Memory B cell (primary cell): Measurements from ENCODE around the gene CA6.
"Not testable (repeated sequence)": the region's sequence is repeated elsewhere in the genome, so short reads cannot be mapped to it uniquely, and the experiment has no call there.

Source experiments
- ATAC-seq: fragments of 150-1000 bp; cut with Tn5 transposase; 2 replicates; pipeline ENCODE4 v1.10.0; 2021; ENCODE audit warnings: low read depth, mild to moderate bottlenecking, moderate library complexity
- DNase-seq, 2 donors: peaks; one replicate each; pipeline ENCODE4 v3.0.0; 2022; ENCODE audit warnings: low spot score in 2 of 2
- H3K27ac Mint-ChIP-seq: one replicate; pipeline ENCODE4 v1.8.0; 2022; ENCODE audit warnings: mild to moderate bottlenecking, moderate library complexity, mixed read lengths
- H3K27me3 Mint-ChIP-seq: one replicate; pipeline ENCODE4 v1.8.0; 2022; ENCODE audit warnings: mixed read lengths
- H3K36me3 Mint-ChIP-seq: one replicate; pipeline ENCODE4 v1.8.0; 2022; ENCODE audit warnings: mild to moderate bottlenecking, mixed read lengths
- H3K4me1 Mint-ChIP-seq: one replicate; pipeline ENCODE4 v1.8.0; 2022; ENCODE audit warnings: mixed read lengths
- H3K4me3 Mint-ChIP-seq: one replicate; pipeline ENCODE4 v1.8.0; 2022; ENCODE audit warnings: mild to moderate bottlenecking, moderate library complexity, mixed read lengths
- H3K9me3 Mint-ChIP-seq: one replicate; pipeline ENCODE4 v1.8.0; 2022; ENCODE audit warnings: mixed read lengths

Gene CA6

DNA sequence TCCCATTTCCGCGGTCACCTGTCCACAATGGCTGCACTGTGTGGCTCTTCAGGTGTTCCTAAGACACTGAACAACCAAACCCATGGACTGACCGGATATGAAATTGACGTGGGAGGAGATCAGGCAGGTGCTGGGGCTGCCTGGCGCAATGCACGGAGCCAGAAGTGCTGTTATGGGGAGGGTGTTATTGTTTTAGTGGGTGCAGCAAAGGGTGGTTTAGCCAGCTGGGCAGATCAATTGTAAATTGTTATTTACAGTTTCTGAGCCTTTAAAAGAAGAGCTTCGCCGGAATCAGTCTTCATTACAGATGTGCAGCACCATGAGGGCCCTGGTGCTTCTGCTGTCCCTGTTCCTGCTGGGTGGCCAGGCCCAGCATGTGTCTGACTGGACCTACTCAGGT is at the start of gene CA6:
Gene CA6 (plus strand): TSS at position 301 of the 400 bp plus-strand sequence. CDS start 19 bp downstream, at position 320.
- H3K4me3 Mint-ChIP-seq: no peak within 1 kb of the TSS
- no peaks in the 10 kb centered on the region for H3K36me3 Mint-ChIP-seq
- no peaks in the 10 kb centered on the region for H3K4me1 Mint-ChIP-seq
- ATAC-seq (no peak), DNase-seq (no peak)
- H3K27me3 Mint-ChIP-seq: peaks cover 5% of the 10 kb centered on the region
- no peaks in the 10 kb centered on the region for H3K9me3 Mint-ChIP-seq
- H3K27ac Mint-ChIP-seq: no peak within 1 kb of the TSS

DNA sequence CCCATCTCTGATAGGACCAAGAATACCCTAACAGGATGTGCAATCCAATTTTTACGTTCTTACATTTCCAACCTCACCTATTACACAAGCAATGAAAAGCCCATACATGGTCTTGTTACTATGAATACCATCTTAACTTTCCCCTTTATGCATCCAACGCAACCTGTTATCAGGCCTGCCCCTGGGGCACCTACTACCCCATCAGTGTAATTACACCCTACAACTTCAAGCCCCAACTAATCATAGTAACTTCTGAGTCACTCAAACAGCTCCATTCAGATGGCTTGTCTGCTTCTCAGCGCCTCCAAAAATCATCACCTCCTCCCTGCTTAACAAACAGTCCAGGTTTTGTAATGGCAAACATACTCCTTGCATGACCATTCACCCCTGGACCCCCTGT is 48.9 kb upstream of the CA6 start:
- not testable (repeated sequence) for H3K9me3 Mint-ChIP-seq, H3K36me3 Mint-ChIP-seq, H3K4me1 Mint-ChIP-seq, H3K27me3 Mint-ChIP-seq, DNase-seq, H3K27ac Mint-ChIP-seq, ATAC-seq, H3K4me3 Mint-ChIP-seq

DNA sequence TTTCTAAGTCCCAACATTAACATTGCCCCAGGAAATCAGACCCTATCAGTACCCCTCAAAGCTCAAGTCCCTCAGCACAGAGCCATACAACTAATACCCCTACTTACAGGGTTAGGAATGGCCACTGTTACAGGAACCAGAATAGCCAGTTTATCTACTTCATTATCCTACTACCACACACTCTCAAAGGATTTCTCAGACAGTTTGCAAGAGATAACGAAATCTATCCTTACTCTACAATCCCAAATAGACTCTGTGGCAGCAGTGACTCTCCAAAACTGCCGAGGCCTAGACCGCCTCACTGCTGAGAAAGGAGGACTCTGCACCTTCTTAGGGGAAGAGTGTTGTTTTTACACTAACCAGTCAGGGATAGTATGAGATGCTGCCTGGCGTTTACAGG is 48.2 kb upstream of the CA6 start:
- not testable (repeated sequence) for H3K4me1 Mint-ChIP-seq, DNase-seq, H3K9me3 Mint-ChIP-seq, H3K36me3 Mint-ChIP-seq, H3K27me3 Mint-ChIP-seq, ATAC-seq, H3K4me3 Mint-ChIP-seq, H3K27ac Mint-ChIP-seq

DNA sequence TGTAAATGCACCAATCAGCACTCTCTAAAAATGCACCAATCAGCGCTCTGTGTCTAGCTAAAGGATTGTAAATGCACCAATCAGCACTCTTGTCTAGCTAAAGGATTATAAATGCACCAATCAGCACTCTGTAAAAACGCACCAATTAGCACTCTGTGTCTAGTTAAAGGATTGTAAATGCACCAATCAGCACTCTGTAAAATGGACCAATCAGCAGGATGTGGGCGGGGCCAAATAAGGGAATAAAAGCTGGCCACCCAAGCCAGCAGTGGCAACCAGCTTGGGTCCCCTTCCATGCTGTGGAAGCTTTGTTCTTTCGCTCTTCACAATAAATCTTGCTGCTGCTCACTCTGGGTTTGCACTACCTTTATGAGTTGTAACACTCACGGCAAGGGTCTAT is 47.2 kb upstream of the CA6 start:
- H3K4me3 Mint-ChIP-seq, ATAC-seq, H3K27me3 Mint-ChIP-seq, H3K4me1 Mint-ChIP-seq, H3K27ac Mint-ChIP-seq, DNase-seq, H3K36me3 Mint-ChIP-seq, H3K9me3 Mint-ChIP-seq: not testable (repeated sequence)

DNA sequence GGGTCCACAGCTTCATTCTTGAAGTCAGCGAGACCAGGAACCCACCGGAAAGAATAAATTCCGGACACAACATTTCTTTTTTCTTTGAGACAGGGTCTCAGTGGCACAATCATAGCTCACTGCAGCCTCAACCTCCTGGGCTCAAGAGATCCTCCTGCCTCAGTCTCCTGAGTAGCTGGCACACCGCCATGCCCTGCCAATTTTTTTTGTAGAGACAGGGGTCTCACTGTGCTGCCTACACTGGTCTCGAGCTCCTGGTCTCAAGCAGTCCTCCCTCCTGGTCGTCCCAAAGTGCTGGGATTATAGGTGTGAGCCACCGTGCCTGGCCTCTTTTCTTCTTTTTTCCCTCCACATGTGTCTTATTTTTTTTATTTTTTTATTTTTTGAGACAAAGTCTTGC is 46.6 kb upstream of the CA6 start:
- no peak for ATAC-seq
- Mint-ChIP-seq H3K4me3 (no peak overlapping the region), H3K27ac (no peak overlapping the region), H3K27me3 (peaks cover 2% of the 10 kb centered on the region), H3K36me3 (no peaks in the 10 kb centered on the region), H3K4me1 (no peaks in the 10 kb centered on the region), H3K9me3 (no peaks in the 10 kb centered on the region)
- DNase-seq: no peak

DNA sequence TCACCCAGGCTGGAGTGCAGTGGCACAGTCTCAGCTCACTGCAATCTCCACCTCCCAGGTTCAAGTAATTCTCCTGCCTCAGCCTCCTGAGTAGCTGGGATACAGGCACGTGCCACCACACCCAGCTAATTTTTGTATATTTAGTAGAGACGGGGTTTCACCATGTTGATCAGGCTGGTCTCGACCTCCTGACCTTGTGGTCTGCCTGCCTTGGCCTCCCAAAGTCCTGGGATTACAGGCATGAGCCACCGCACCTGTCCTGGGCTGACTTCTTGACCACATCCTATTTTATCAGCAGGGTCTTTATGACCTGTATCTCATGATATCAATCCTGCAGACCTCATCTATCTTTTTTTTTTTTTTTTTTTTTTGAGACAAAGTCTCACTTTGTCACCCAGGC is 45.0 kb upstream of the CA6 start:
- not testable (repeated sequence) for ATAC-seq, H3K27ac Mint-ChIP-seq, DNase-seq, H3K27me3 Mint-ChIP-seq, H3K4me3 Mint-ChIP-seq, H3K9me3 Mint-ChIP-seq, H3K36me3 Mint-ChIP-seq, H3K4me1 Mint-ChIP-seq

DNA sequence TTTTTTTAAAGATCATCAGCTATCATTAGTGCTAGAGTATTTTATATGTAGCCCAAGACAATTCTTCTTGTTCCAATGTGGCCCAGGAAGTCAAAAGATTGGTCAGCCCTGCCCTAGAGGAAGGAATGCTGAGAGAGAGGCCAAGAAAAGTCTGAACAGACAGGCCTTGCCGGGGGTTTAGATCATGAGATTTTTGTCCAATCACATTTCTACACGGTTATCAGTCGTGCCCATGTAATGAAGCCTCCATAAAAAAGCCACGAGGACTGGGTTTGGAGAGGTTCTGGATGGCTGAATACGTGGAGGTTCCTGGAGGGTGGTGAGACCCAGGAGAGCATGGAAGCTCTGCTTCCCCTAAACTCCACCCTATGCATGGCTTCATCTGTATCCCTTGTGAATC is 42.9 kb upstream of the CA6 start:
- DNase-seq: no peak
- no peaks in the 10 kb centered on the region for H3K4me1 Mint-ChIP-seq
- H3K4me3 Mint-ChIP-seq: no peak overlapping the region
- H3K9me3 Mint-ChIP-seq: no peaks in the 10 kb centered on the region
- ATAC-seq: no peak
- no peaks in the 10 kb centered on the region for H3K36me3 Mint-ChIP-seq
- H3K27me3 Mint-ChIP-seq: peaks cover 2% of the 10 kb centered on the region
- no peak overlapping the region for H3K27ac Mint-ChIP-seq

DNA sequence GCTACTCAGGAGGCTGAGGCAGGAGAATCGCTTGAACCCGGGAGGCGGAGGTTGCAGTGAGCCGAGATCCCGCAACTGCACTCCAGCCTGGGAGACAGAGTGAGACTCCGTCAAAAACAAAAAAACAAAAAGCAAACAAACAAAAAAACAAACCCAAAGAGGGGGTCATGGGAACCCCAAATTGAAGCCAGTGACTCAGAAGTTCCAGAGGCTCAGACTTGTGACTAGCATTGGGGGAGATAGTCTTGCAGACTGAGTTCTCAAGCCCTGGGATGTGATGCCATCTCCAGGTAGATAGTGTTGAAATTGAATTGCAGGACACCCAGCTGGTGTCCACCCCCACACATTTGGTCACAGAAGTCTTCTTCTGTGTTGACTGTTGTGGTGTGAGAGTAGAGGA is 42.3 kb upstream of the CA6 start:
- Mint-ChIP-seq H3K27ac (no peak overlapping the region), H3K36me3 (no peaks in the 10 kb centered on the region), H3K9me3 (no peaks in the 10 kb centered on the region), H3K27me3 (peaks cover 2% of the 10 kb centered on the region), H3K4me3 (no peak overlapping the region), H3K4me1 (no peaks in the 10 kb centered on the region)
- ATAC-seq (no peak), DNase-seq (no peak)

DNA sequence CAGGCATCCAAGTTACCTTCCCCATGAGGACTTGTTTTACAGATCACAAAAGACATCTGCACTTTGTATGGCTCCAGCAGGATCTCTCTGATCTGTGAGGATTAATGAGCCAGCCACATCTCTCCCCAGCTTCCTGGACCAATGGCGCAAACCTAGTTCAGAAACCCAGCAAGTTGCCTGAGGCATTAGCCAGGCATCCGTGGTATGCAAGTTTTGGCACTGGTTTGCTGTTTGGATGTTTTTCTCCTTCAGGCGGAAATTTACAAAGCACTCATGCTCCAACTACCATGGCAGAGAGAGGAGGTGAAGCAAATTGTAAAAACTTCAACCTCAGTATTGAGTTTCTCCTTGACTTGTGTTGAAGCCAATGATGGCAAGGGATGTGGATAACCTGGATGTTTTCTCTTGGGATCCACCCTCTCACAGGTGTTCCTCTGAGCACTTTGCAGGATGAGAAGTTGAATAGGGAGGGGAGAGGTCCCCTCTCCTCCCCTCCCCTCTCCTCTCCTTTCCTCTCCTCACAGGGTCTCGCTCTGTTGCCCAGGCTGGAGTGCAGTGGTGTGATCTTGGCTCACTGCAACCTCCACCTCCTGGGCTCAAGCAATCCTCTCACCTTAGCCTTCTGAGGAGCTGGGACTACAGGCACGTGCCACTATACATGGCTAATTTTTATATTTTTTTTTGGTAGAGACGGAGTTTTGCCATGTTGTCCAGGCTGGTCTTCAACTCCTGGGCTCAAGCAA is 41.6 kb upstream of the CA6 start:
- ATAC-seq (no peak), DNase-seq (no peak)
- Mint-ChIP-seq H3K4me1 (no peaks in the 10 kb centered on the region), H3K9me3 (no peaks in the 10 kb centered on the region), H3K27ac (no peak overlapping the region), H3K4me3 (no peak overlapping the region), H3K27me3 (peaks cover 2% of the 10 kb centered on the region), H3K36me3 (no peaks in the 10 kb centered on the region)

DNA sequence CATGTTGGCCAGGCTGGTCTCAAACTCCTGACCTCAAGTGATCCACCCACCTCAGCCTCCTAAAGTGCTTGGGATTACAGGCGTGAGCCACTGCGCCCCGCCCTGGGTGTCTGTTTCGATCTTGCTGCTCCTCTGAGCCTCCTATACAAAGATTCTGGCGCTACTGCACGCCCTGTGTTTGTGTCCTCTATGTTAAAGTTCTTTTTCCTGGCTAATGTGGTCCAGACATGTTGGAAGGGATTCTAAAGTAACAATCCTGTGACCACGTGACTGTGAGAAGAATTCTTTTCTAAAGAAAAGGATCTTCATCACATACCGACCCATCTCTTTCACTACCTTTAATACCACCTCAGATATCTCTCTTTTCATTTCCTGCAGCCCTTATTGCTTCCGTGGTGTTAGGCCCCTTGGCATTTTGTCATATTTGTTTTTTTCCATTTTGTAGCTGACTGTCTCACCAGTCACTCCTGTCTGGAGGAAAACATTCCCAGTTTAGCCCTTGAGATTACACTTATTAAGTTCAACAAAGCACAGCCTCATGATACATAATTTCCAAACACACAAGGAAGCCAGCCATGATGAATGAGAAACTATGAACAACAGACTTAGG is 40.0 kb upstream of the CA6 start:
- peaks cover 2% of the 10 kb centered on the region for H3K9me3 Mint-ChIP-seq
- no peak overlapping the region for H3K4me3 Mint-ChIP-seq
- ATAC-seq (no peak), DNase-seq (no peak)
- H3K4me1 Mint-ChIP-seq: no peaks in the 10 kb centered on the region
- H3K27ac Mint-ChIP-seq: no peak overlapping the region
- H3K36me3 Mint-ChIP-seq: peaks cover 1% of the 10 kb centered on the region
- peaks cover 6% of the 10 kb centered on the region for H3K27me3 Mint-ChIP-seq

DNA sequence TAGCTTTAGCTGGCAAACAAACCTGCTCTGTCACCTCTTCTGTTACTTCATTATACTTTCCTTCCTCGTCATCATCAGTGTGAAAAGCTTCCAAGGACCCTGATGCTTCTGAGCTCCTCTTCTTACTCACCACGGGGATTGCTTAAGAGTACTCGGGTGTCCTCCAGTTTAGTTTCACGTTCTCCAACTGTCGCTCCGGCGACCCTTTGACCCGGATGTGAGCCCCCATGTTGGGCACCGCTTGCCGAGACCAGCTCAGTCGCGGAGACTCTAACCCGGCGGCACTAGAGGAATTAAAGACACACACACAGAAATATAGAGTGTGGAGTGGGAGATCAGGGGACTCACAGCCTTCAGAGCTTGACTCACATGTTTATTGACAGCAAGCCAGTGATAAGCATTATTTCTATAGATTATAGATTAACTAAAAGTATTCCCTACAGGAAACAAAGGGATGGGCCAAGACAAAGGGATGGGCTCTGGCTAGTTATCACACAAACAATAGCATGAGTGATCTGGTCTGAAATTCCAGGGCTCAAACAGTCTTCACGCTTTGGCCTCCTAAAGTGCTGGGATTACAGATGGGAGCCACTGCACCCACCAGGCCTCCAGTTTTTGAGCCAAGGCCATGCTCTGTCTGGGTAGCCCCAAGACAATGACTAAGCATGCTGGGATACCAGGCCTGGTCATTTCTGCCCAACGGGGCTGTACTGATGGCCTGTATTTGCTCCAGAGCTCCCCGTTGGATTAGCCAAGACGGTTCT is 37.1 kb upstream of the CA6 start:
- Mint-ChIP-seq H3K27ac (no peak overlapping the region), H3K9me3 (peaks cover 2% of the 10 kb centered on the region), H3K4me3 (no peak overlapping the region), H3K4me1 (no peaks in the 10 kb centered on the region), H3K36me3 (peaks cover 1% of the 10 kb centered on the region), H3K27me3 (peaks cover 4% of the 10 kb centered on the region)
- ATAC-seq (no peak), DNase-seq (no peak)

DNA sequence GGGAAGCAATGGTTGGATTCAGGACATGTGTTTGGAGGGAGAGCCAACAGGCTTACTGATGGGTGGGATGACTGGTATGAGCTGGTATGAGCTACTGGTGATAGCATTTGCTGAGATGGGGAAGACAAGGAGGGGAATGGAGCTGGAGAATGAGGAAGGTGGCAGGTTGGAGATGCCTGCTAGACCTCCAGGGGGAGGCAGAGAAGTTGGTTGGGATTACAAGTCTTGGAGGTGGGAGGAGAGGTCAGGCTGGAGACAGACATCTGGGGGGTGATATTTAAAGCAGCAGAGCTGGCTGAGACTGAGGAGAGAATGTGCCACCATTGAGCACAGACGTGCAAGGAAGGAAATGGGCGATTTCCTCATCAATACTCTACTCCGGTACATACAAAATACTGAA is 35.3 kb upstream of the CA6 start:
- peaks cover 1% of the 10 kb centered on the region for H3K36me3 Mint-ChIP-seq
- H3K27me3 Mint-ChIP-seq: peaks cover 4% of the 10 kb centered on the region
- H3K4me3 Mint-ChIP-seq: no peak overlapping the region
- no peak for DNase-seq
- no peak overlapping the region for H3K27ac Mint-ChIP-seq
- ATAC-seq: no peak
- no peaks in the 10 kb centered on the region for H3K4me1 Mint-ChIP-seq
- peaks cover 2% of the 10 kb centered on the region for H3K9me3 Mint-ChIP-seq

DNA sequence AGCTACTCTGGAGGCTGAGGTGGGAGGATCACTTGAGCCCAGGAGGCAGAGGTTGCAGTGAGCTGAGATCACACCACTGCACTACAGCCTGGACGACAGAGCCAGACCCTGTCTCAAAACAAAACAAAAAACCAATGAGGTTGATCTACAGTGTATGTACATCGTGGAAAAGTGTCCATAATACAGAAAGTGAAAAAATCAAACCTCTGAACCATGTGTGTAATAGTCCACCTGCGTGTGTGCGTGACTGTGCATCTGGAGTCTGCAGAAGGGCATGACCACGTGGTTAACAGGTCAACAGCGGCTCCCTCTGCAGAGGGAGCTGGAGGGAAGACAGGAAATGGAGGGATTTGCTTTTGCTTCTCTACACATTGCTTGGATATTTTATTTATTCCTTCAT is 34.8 kb upstream of the CA6 start:
- DNase-seq (no peak), ATAC-seq (no peak)
- Mint-ChIP-seq H3K27me3 (peaks cover 4% of the 10 kb centered on the region), H3K36me3 (peaks cover 1% of the 10 kb centered on the region), H3K27ac (no peak overlapping the region), H3K4me3 (no peak overlapping the region), H3K4me1 (no peaks in the 10 kb centered on the region), H3K9me3 (peaks cover 2% of the 10 kb centered on the region)

DNA sequence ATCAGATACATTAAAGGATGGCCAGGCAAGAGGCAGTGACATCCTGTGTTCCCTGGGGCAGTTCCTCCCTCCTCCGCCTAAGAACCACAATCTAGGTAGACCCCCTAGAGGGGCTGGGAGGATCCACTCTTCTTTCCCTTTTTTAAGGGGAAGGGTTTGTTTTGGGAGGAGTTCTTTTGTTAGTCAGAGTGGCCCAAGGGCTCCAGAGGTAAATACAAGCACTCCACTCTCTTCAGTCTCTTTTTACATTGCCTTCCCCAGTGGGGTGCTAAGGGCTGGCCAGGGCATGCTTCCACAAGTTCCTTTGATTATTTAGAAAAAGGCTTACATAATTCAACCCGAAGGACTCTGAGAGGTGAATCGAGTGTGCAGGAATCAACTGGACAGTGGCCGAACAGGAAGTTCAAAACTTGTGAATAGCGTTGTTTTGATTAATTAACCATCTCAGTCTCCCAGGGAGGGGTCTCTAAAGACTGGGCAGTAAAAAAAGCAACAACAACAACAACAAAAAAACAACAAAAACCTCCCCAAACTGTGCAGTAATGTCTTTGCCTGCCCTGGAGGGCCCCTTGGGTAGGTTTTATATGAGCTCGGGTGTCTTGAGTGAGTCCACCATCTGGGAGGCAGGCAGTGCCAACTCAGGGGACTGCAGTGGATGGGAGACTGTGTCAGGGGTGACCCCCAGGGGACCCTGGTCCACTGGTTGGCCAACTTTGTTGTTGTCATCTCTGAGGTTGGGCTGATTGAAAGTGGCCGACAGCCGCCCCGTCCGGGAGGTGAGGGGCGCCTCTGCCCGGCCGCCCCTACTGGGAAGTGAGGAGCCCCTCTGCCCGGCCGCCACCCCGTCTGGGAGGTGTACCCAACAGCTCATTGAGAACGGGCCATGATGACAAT is 34.0 kb upstream of the CA6 start:
- Mint-ChIP-seq H3K27me3 (peaks cover 4% of the 10 kb centered on the region), H3K4me1 (no peaks in the 10 kb centered on the region), H3K4me3 (no peak overlapping the region), H3K36me3 (peaks cover 1% of the 10 kb centered on the region), H3K27ac (no peak overlapping the region), H3K9me3 (peaks cover 2% of the 10 kb centered on the region)
- DNase-seq: no peak
- no peak for ATAC-seq
